Raji (cell line): ENCODE measurements around the gene PYURF.

Experiments
- POLR2A ChIP-seq: IDR thresholded peaks from 2 replicates; pipeline ENCODE4 v1.6.1; 2011; ENCODE audit warnings: low read depth, low read length, control low read depth; ENCODE audit not compliant: insufficient read depth

PYURF gene, protein sequence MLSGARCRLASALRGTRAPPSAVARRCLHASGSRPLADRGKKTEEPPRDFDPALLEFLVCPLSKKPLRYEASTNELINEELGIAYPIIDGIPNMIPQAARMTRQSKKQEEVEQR

DNA sequence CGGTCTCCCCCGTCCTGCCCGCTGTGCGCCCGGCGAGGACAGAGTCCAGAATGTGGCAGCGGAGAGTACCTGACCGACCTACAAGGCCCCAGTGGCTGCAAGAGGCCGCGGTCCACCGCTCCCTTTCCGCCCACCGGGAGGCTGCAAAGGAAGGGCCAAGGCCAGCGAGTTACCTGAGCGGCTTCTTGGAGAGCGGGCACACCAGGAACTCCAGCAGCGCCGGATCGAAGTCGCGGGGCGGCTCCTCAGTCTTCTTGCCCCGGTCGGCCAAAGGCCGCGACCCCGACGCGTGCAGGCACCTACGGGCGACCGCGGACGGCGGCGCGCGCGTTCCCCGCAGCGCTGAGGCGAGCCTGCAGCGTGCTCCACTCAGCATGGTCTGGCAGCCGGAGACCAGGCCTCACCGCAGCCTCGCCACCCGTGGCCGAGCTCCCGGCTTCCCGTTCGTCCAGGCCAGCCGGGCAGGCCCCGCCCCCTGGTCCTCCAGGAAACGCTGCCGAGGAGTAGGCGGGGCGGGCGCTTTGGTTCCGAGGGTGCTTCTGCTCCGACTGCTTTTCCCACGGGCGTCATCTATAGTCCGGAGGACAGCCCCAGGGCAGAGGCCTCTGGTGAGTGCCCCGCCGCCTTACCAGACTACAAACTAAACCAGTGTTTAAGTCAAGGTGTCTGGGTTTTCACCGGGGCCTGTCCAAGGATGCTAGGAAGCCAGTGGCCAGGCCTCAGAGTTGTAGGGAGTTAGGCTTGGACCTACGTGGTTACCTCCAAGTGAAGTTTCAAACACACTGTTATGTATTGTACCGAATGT is at the start of gene PYURF:
Gene PYURF (minus strand): TSS at position 452 of the 805 bp plus-strand sequence. CDS start 76 bp downstream, at position 376.
- TF ChIP-seq POLR2A: peak; percentile 69

DNA sequence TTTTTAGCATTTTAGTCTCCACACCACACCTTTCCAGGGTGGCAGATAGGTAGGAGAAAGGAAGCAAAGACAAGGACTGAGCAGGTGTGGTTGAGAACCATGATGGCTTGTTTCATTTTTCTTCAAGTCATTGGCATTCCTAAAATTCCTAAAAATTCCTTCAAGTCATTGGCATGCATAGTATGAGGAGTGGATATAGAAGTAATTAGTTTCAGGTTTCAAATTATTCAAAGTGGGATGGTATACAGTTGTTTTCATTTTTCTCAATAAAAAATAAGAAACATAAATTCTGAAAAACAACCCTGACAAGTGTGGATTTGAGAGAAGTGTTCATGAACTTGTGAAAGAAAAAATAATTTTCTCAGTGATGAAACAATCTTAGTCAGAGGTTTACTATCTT is 46.4 kb upstream of the PYURF start:
- TF ChIP-seq POLR2A: no peak

DNA sequence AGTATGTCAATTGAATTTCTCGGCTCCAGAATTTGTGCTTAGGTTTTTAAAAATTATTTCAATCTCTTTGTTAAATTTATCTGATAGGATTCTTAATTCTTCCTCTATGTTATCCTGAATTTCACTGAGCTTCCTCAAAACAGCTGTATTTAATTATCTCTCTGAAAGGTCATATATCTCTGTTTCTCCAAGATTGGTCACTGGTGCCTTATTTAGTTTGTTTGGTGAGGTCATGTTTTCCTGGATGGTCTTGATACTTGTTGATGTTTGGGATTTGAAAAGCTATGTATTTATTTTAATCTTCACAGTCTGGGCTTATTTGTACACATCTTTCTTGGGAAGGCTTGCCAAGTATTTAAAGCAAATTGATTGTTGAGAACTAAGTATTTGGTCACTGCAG is 44.0 kb upstream of the PYURF start:
- TF ChIP-seq POLR2A: no peak

DNA sequence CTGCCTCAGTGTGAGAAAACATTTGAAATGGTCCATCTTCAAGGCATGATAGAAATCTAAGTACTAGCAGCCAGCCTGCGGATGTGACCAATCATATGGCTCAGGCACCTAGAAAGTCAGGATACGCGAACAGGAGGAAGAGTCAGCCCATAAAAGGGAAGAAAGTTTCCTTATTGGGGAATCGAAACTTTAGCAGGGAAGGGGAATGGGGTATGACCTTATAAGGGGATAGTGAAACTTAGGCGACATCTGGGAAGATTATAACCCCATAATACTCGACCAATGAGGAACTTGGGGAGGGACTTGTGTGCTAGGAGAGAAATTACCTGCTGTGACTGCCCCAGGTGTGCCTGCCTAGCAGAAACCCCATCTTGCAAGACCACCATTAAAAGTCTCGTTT is 26.2 kb upstream of the PYURF start:
- no peak for TF ChIP-seq POLR2A

DNA sequence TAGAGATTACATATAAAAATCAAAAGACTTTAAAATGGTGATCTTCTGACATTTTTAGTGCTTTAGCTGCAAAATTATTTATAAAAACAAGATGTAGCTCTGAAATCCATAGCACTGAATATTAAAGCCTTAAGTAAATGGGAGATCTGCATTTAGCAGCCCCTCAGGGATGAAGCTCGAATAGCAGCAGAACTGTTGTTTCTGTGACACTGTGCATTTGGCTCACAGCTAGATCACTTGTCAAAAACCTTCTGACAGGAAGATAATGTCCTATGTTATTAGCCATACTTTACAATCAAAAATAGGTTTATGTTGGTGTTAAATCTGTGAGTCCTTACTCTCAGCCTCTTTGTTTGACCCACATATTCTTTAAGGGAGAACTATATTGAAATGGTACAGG is 14.1 kb upstream of the PYURF start:
- no peak for TF ChIP-seq POLR2A

DNA sequence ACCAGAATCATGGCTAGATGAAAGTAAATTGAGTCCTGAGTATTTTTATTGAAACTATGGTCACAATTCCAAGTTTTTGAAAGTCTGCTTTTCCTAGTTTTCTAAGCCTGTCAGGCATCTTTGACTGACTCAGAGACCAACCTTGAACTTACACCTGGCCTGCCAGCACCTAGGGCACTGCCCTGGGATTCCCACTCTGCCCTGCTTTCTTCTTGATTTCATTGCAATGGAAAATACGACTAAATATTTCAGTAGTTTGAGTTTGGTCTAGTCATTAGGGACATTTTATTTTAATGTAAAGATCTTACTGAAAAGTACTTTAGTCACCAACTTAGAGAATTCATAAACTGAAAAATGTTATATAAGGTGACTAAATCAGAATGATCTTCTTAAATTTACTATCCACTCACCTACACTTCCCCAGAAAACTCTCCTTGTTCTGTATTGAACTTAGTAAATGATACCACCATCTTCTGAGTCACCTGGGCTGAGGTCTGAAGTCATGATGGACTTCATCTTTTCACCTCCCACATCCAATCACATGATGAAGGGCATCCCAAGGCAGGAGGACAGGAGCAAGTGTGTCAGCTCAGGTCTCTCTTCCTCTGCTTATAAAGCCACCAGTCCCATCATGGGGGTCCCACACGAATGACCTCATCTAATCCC is 11.6 kb upstream of the PYURF start:
- TF ChIP-seq POLR2A: no peak

DNA sequence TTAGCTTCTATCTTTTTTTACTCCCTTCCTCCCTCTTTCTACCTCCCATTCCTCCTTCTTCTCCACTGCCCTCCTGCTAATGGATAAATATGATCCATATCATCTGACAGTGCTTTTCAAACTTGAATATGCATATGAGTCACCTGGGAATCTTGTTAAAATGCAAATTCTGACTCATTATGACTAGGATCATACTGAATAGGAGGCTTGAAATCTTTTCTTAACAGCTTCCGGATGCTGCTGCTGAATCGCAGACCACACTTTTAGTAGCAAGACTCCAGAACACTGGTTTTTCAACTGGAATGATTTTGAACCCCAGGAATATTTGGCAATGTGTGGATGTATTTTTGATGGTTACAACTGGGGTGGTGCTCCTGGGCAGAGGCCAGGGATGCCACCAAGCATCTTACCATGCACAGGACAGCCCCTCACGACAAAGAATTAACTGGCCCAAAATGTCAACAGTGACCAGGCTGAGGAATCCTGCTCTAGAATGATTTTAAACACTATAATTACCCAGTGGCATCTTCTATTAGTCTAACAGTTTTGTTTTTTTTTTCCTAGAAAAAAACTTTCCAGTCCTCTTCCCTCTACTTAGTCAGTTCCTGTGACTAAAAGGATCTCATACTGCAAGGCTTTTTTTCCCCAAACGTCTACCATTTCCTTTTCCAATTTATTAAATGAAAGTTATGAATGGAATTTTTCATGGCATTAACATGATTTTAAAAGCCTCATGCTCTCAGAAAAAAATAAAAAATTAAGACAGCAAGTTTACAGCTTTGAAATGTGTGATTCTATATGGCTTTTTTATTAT is 10.6 kb upstream of the PYURF start:
- TF ChIP-seq POLR2A: no peak

DNA sequence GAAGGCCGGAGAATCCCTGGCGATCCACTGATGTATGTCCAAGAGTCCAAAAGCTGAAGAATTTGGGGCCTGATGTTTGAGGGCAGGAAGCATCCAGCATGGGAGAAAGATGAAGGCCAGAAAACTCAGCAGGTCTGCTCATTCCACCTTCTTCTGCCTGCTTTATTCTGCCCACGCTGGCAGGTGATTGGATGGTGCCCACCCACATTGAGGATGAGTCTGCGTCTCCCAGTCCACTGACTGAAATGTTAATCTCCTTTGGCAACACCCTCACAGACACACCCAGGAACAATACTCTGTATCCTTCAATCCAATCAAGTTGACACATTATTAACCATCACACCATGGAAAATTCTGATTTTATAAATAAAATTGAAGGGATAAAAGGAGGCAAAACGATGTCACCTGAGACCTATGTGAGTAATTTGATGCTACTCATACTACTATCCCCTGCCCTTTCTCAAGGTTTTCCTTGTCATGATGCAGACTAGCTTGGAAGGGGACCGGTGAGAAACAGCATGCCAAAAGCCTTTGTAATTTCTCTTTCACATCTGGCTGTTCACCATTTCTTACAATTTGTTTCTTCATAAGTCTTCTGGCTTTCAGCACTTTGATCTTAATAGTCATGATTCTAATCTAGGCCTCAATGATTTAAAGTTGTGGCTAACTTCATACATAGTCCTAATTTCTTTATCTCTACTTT is 9.7 kb upstream of the PYURF start:
- no peak for TF ChIP-seq POLR2A

DNA sequence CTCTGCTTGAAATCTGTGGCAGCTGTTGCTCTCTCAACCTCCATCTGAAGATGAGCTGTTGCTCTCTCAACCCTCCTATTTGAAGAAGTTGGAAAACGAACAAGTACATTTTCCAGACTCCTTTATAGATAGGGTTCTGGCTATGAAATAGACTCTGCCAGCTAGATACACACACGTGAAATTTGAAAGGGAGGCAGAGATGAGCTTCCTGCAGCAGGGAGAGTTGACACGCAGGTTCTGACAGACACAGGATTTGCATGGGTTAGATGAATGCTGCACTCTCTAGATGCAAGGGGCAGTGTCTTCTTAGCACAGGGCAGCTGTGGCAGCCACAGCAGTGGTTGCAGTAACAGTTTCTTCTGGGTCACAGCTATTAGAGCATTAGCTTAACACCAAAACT is 8.0 kb upstream of the PYURF start:
- no peak for TF ChIP-seq POLR2A

DNA sequence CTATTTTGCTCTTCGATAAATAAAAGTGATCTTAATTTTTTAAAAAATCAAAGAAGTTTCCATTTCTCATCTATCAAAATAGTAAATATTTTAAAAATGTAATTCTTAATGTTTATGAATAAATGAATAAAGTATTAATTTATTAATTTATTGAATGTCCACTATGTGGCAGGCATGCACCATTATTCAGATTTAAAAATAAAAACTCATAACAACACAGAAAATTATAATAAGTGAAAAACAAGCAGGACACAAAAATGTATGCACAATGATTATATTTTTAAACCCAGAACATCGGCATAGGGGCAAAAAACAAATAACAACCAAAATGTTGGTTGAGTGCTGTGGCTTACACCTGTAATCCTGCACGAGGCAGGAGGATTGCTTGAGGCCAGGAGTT is 5.3 kb upstream of the PYURF start:
- no peak for TF ChIP-seq POLR2A

DNA sequence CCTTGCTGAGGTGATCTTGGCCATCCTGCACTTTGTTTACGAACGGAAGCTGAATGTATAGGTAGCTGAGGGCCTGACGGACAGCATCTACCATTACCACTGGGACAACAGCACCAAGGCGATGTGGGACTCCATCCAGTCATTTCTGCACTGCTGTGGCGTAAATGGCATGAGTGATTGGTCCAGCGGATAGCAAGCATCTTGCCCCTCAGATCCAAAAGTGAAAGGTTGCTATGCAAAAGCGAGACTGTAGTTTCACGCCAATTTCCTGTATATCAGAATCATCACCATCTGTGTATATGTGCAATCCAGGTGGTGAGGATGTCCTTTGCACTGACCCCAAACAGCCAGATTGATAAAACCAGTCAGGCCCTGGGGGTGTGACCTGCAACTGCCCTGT is 4.2 kb upstream of the PYURF start:
- TF ChIP-seq POLR2A: no peak

DNA sequence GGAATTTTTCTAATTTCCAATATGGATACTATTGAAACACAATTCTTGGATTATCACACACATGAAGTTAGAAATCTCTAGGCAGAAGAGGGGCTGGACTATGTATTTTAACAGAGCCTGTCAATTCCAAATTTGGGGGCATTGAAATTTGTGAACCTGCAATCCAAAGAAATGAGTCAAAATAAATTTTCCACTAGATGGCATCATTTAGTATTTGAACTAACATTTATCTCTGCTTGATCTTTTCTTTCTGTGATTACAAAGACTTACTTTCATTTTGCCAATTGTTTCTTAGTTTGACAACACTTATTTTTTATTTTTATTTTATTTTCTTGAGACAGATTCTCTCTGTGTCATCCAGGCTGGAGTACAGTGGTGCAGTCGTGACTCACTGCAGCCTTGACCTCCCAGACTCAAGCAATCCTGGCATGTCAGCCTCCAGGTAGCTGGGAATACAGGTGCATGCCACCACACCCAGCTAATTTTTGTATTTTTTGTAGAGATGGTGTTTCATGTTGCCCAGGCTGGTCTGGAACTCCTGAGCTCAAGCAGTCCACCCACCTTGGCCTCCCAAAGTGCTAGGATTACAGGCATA is 2.7 kb upstream of the PYURF start:
- TF ChIP-seq POLR2A: no peak

DNA sequence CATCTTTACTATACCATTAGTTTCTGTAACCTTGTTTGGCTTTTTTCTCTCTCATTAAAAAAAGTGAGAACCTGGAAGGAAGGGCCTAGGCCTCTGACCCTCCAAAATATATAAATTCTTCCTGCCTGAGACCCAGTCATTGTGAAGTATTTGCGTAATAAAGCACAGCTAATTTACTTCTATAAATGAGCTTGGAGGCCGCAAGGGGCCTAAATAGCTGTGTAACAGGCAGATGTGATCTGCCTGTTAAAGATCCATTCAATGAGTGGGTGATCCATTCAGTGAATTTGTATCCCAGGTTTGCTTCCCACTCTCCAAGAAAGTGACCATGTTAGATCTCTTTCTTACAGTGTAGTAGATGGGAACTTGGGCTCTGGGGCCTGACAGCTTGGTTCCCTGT is 595 bp upstream of the PYURF start:
- TF ChIP-seq POLR2A: no peak

DNA sequence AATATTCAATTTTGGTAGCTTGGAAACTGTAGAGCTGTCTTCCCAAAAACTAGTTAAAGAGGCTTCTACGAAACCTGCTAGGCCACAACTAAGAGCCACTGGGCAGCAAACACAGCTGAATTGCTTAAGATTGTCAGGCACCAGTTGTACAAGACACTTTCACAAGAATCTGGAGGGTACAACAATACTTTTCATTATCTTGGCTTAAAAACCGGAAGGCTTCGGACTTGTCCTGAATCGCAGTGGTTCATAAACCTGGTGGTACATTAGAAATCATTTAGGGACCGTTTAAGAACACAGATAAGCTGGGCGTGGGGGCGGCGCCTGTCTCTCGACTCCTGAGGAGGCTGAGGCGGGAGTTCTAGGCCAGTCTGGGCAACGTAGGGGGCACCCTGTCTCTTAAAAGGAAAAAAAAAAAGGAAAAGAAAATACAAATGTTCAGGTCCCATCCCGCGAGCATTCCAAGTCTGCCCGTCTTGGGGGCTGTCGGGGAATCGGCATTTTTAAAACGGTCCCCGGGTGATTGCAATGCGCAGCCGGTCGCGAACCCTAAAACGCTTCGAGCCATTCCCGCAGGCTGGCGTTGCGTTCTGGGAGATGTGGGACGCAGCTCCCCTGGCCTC is 763 bp downstream of the PYURF start:
- no peak for TF ChIP-seq POLR2A
